Stimulated activated CD8-positive, alpha-beta memory T cell treated with anti-CD3 and anti-CD28 coated beads, Interleukin-4, amount 100 ng/mL, for 1 hour (primary cell): Measurements from ENCODE around the gene FER1L5.

ENCODE experiments used
- DNase-seq, 2 donors: peaks; one replicate each; pipeline ENCODE4 v3.0.0-alpha.2; 2020; ENCODE audit warnings: low read depth in 2 of 2, low spot score in 1 of 2

Gene FER1L5

GRCh38 chr2:96642564-96643360, at the start of gene FER1L5:
FER1L5 (plus strand) TSS chr2:96642764; CDS start chr2:96642837, 73 bp downstream.
- no peak for DNase-seq

- no peak for DNase-seq
Measured at GRCh38 chr2:96594282-96594681, 48.3 kb upstream of the FER1L5 start.

- DNase-seq, result no peak
Measured at GRCh38 chr2:96594691-96595152, 47.8 kb upstream of the FER1L5 start.

GRCh38 chr2:96596596-96596995, 46.0 kb upstream of the FER1L5 start:
- no peak for DNase-seq

- DNase-seq, result no peak
Measured at GRCh38 chr2:96599941-96600340, 42.6 kb upstream of the FER1L5 start.

GRCh38 chr2:96601382-96602292, 40.9 kb upstream of the FER1L5 start:
- no peak for DNase-seq

- DNase-seq, result no peak
Measured at GRCh38 chr2:96602330-96602823, 40.2 kb upstream of the FER1L5 start.

- no peak for DNase-seq
Measured at GRCh38 chr2:96604104-96604503, 38.5 kb upstream of the FER1L5 start.

GRCh38 chr2:96608469-96609455, 33.8 kb upstream of the FER1L5 start:
- no peak for DNase-seq

GRCh38 chr2:96616128-96616527, 26.4 kb upstream of the FER1L5 start:
- DNase-seq, result no peak

- DNase-seq, result no peak
Measured at GRCh38 chr2:96616535-96616934, 26.0 kb upstream of the FER1L5 start.

GRCh38 chr2:96617012-96617411, 25.6 kb upstream of the FER1L5 start:
- DNase-seq, result no peak

- DNase-seq, result no peak
Measured at GRCh38 chr2:96618596-96619283, 23.8 kb upstream of the FER1L5 start.

- no peak for DNase-seq
Measured at GRCh38 chr2:96622544-96622943, 20.0 kb upstream of the FER1L5 start.

- no peak for DNase-seq
Measured at GRCh38 chr2:96623116-96623515, 19.4 kb upstream of the FER1L5 start.

- DNase-seq, result no peak
Measured at GRCh38 chr2:96625571-96626552, 16.7 kb upstream of the FER1L5 start.

- DNase-seq, result no peak
Measured at GRCh38 chr2:96626553-96626942, 16.0 kb upstream of the FER1L5 start.

GRCh38 chr2:96631804-96632435, 10.6 kb upstream of the FER1L5 start:
- no peak for DNase-seq
